Sigmoid colon (tissue), 7 donors: ENCODE results near the gene INTS11. TPM values are rescaled to one million over a fixed set of nuclear protein-coding genes. Genes with fewer than 3 reads are reported as not detected.
A peak's percentile ranks its signal among the peaks of the same experiment; 100 is the strongest.

Source experiments
- DNase-seq: peaks from one replicate; pipeline ENCODE4 v3.0.0-alpha.2; 2019
- H3K27ac ChIP-seq, 4 donors: fragments of 200-600 bp; sonication (generic); one replicate each; pipeline ENCODE4 v1.5.1; 2016 to 2019; ENCODE audit warnings: mild to moderate bottlenecking in 1 of 4
- H3K27me3 ChIP-seq, 3 donors: fragments of 200-600 bp; sonication (generic); one replicate each; pipeline ENCODE4 v1.5.1; 2019; ENCODE audit warnings: mild to moderate bottlenecking in 1 of 3
- H3K36me3 ChIP-seq, 4 donors: fragments of 200-600 bp; sonication (generic); one replicate each; pipeline ENCODE4 v1.5.1; 2016 to 2019
- H3K4me1 ChIP-seq, 4 donors: fragments of 200-600 bp; sonication (generic); one replicate each; pipeline ENCODE4 v1.5.1; 2017 to 2019
- H3K4me3 ChIP-seq, 4 donors: fragments of 200-600 bp; sonication (generic); one replicate each; pipeline ENCODE4 v1.5.1; 2017 to 2019; ENCODE audit warnings: mild to moderate bottlenecking in 2 of 4, moderate library complexity in 1 of 4
- H3K9me3 ChIP-seq, 4 donors: fragments of 200-600 bp in 3 of 4; sonication (generic) in 3 of 4; one replicate each; pipeline versions ENCODE4 v1.5.1 to v1.6.1; 2013 to 2019
- EP300 ChIP-seq, 4 donors: sonication (generic); formaldehyde crosslinking; IDR thresholded peaks; one replicate each; pipeline ENCODE4 v1.6.1; 2017; ENCODE audit warnings: antibody characterized with exemption in 4 of 4
- POLR2A ChIP-seq, 2 donors: fragments of 450-650 bp; IDR thresholded peaks; one replicate each; pipeline ENCODE4 v1.6.1; 2016; ENCODE audit warnings: antibody characterized with exemption in 2 of 2, mild to moderate bottlenecking in 2 of 2, moderate library complexity in 2 of 2
- POLR2AphosphoS5 ChIP-seq, 4 donors: sonication (generic); formaldehyde crosslinking; IDR thresholded peaks; one replicate each; pipeline ENCODE4 v1.6.1; 2017; ENCODE audit warnings: antibody characterized with exemption in 4 of 4
- WGBS, 2 donors: extraction: QIAGEN DNeasy Blood & Tissue Kit; methylation state at CpG; one replicate each; pipeline ENCODE4 v1.1.7; 2013; 5-methylcytosine and 5-hydroxymethylcytosine counted together
- intact Hi-C: fragments of 100-400 bp; cut with DNase I; formaldehyde crosslinking; loops from one replicate; pipeline ENCODE4 v1.15.1; 2023
- polyA plus RNA-seq, 3 donors: library from polyadenylated mRNA; stranded (reverse); fragments of 200-250 nt; gene quantifications; one replicate each; pipeline ENCODE4 v1.2.3, GENCODE V29; 2013
- total RNA-seq, 4 donors: library from RNA; depleted of rRNA; stranded (reverse); fragments of >200 nt; gene quantifications; one replicate each; pipeline ENCODE4 v1.1.0, GENCODE V29; 2016
- TF ChIP-seq, protein P1 (sequence below), 4 experiments: fragments of 450-650 bp in 3 of 4; fragments of 200-600 bp in 1 of 4; IDR thresholded peaks; one replicate each; pipeline ENCODE4 v1.5.1; 2016 to 2019; ENCODE audit warnings: antibody characterized with exemption in 4 of 4, mild to moderate bottlenecking in 3 of 4, moderate library complexity in 2 of 4
- donor health status: healthy with polysubstance abuse.
- donor health status: Bipolar disorder and iron deficiency.
- donor health status: healthy.

Gene INTS11
- total and polyA plus RNA-seq, 7 donors = 58.3 to 135 (median 87.1) TPM

DNA sequence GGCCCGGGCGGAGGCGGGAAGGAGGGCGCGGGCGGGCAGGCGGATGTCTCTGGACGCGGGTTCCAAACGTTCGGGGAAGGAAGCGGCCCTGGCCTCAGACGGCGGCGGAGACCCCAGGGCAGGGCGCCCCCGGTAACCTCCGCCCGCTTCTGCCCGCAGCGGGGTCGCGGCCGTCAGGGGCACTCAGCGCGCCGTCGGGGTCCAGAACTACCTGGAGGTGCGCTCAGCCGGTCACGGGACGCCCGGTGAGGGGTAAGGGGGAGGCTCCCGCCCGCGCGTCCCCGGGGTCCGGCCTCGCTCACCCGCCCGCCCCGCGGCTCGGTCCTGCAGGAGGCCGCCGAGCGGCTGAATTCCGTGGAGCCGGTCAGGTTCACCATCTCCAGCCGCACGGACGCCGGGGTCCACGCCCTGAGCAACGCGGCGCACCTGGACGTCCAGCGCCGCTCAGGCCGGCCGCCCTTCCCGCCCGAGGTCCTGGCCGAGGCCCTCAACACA lies 15.7 kb downstream of the INTS11 start:
- peaks cover 13 to 41% (median 24%) of the 10 kb centered on the region in 4 donors for H3K36me3 ChIP-seq
- no peaks in the 10 kb centered on the region for H3K9me3 ChIP-seq
- H3K4me1 ChIP-seq = peaks cover 0 to 53% (median 51%) of the 10 kb centered on the region in 4 donors
- no peak for DNase-seq
- TF ChIP-seq POLR2A (IDR thresholded peaks at IDR 0.05) (no peak), POLR2AphosphoS5 (IDR thresholded peaks at IDR 0.05) (no peak), EP300 (IDR thresholded peaks at IDR 0.05) (no peak)
- TF ChIP-seq, protein P1, sequence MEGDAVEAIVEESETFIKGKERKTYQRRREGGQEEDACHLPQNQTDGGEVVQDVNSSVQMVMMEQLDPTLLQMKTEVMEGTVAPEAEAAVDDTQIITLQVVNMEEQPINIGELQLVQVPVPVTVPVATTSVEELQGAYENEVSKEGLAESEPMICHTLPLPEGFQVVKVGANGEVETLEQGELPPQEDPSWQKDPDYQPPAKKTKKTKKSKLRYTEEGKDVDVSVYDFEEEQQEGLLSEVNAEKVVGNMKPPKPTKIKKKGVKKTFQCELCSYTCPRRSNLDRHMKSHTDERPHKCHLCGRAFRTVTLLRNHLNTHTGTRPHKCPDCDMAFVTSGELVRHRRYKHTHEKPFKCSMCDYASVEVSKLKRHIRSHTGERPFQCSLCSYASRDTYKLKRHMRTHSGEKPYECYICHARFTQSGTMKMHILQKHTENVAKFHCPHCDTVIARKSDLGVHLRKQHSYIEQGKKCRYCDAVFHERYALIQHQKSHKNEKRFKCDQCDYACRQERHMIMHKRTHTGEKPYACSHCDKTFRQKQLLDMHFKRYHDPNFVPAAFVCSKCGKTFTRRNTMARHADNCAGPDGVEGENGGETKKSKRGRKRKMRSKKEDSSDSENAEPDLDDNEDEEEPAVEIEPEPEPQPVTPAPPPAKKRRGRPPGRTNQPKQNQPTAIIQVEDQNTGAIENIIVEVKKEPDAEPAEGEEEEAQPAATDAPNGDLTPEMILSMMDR (IDR thresholded peaks at IDR 0.05) = no peak
- H3K4me3 ChIP-seq = peak overlapping the region; percentile 74 to 98 (median 84)
- WGBS, 2 donors = 0% methylated on average over 66 of the region's 66 CpGs
- peak overlapping the region; percentile 92 to 98 (median 96) for H3K27ac ChIP-seq
- intact Hi-C loops = loop anchor here (2.0 to 5.0 kb wide), 3 partner anchors 40 to 192 kb away; partner anchors contain the start of genes AURKAIP1, C1orf159 and DVL1
- no peaks in the 10 kb centered on the region for H3K27me3 ChIP-seq

DNA sequence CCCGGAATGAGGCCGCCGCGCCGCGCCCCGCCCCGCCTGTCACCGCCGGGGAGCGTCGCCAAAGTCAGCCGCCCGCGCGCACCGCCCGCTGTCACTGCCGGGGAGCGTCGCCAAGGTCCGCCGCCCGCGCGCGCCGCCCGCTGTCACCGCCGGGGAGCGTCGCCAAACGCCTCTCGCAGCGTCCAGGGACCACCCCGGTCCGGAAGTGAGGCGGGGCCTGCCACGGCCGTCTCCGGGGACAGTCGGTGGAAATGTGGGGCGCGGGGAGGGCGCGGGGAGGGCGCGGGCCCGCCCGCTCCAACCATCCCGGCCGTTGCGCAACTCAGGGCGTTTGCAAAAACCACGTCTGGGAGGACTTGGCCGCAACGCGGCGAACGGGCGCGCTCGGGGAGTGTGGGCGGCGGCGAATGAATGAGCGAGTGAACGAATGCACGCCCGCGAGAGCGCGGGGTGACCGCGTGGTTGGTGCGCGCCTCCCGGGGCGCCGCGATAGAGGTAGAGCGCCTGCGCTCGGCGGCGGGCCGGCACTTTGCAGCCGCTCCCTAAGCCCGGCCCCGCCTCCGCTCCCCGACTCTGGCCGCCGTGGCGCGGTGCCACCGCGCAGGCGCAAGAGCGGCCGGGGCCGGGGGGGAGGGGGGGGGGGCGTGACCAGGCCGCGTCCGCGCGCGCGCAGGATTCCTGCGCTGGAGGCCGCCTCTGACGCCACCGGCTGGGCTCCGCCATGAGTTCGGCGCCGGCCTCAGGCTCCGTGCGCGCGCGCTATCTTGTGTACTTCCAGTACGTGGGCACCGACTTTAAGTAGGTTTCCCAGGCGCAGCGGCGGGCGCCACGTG lies 16.3 kb downstream of the INTS11 start, which contains the start of the genes ACAP3 and PUSL1:
TSS of gene ACAP3 (minus strand) at position 8 of the 833 bp plus-strand sequence. CDS start 115 bp downstream, outside the sequence.
TSS of gene PUSL1 (plus strand) at position 675 of the 833 bp plus-strand sequence. CDS start at position 722, 47 bp downstream.
- peaks cover 0 to 60% (median 56%) of the 10 kb centered on the region in 4 donors for H3K4me1 ChIP-seq
- WGBS, 2 donors = 0 to 1% methylated on average over 128 to 130 of the region's 131 CpGs

DNA sequence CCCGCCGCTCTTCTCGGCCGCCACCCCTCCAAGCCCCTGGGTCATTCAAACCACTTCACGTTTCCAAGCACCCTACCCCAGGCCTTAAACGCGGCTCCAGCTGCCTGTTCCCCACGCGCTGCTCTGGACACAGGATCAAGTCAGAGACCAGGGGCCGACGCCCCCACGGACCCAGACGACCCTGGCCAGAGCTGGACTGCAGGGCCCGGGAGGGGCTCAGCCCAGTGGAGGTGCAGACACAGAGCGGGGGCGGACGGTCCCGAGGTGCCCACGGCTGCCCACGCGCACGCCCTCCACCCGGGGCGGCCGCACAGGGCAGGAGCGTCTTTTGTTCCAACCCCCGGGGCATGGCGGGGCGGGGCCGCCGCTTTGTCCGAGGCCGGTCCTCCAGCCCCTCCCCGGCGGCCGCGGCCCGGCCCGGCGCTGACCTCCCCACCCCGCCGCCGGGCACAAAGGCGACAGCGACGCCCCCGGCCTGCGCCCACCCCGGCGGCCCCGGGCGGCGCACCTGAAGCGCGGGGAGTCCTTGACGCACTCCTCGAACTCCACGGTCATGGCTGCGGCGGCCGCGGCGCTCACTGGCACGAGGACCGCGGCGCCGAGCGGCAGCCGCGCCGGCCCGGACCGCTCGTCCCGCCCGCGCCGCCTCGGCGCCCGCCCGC lies 17.1 kb downstream of the INTS11 start:
- Histone ChIP-seq H3K9me3 (no peaks in the 10 kb centered on the region), H3K36me3 (peaks cover 0 to 27% (median 10%) of the 10 kb centered on the region in 4 donors), H3K4me1 (peaks cover 0 to 62% (median 56%) of the 10 kb centered on the region in 4 donors), H3K27ac (peak overlapping the region; percentile 92 to 98 (median 96)), H3K27me3 (no peaks in the 10 kb centered on the region), H3K4me3 (peak overlapping the region; percentile 59 to 98 (median 79))
- no peak for DNase-seq
- intact Hi-C loops = loop anchor here (5.0 kb wide), 1 partner anchor 190 kb away; the partner anchor contains the start of gene C1orf159
- 0 to 1% methylated on average over 83 of the region's 83 CpGs for WGBS, 2 donors
- TF ChIP-seq POLR2A (IDR thresholded peaks at IDR 0.05) (no peak), EP300 (IDR thresholded peaks at IDR 0.05) (no peak), POLR2AphosphoS5 (IDR thresholded peaks at IDR 0.05) (no peak)
- TF ChIP-seq, protein P1 (IDR thresholded peaks at IDR 0.05) = no peak

More for the DNA sequence above, 16.3 kb downstream of the INTS11 start, which contains the start of the genes ACAP3 and PUSL1:
- peak; percentile 97 for DNase-seq
- no peak for TF ChIP-seq EP300 (IDR thresholded peaks at IDR 0.05)
- TF ChIP-seq, protein P1 (IDR thresholded peaks at IDR 0.05) = no peak
- peak in 1 of 2 donors; percentile 33 for TF ChIP-seq POLR2A (IDR thresholded peaks at IDR 0.05)
- TF ChIP-seq POLR2AphosphoS5 (IDR thresholded peaks at IDR 0.05) = peak; percentile 71 to 81 (median 75)
- Histone ChIP-seq H3K36me3 (peaks cover 6 to 34% (median 17%) of the 10 kb centered on the region in 4 donors), H3K9me3 (no peaks in the 10 kb centered on the region), H3K27ac (peak within 1 kb of the TSS; percentile 92 to 98 (median 96)), H3K27me3 (no peaks in the 10 kb centered on the region), H3K4me3 (peak within 1 kb of the TSS; percentile 74 to 98 (median 84))
- intact Hi-C loops = loop anchor here (2.0 to 5.0 kb wide), 3 partner anchors 41 to 191 kb away; partner anchors contain the start of genes AURKAIP1, C1orf159 and DVL1

DNA sequence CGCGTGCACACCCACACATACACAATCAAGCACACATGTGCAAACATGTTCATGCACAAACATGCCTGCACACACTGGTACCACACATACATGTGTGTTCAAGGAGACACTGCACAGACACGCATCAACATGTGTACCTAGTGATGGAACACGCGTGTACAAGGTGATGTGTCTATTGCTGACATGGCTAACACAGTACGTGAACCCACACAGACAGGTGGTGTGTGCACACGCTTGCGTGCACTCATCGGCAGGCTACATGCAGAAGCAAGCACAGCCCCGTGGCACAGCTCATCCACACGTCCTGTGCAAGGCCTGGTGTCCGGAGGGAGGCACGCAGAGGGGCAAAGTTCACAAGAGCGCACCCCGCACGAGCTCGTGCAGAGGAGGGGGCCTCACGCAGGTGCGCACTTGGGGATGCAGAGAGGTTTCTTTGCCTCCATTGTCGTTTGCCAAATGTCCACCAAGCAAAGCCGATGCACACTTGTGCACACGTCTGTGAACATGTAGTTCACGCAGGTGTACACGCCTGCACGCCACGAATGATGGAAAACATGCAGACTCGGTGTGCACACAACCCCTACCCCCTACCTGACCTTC lies 17.7 kb downstream of the INTS11 start:
- peaks cover 0 to 62% (median 56%) of the 10 kb centered on the region in 4 donors for H3K4me1 ChIP-seq
- H3K36me3 ChIP-seq = peaks cover 0 to 21% (median 7%) of the 10 kb centered on the region in 4 donors
- intact Hi-C loops = loop anchor here (5.0 kb wide), 1 partner anchor 189 kb away; the partner anchor contains the start of gene C1orf159
- peak overlapping the region; percentile 59 to 98 (median 79) for H3K4me3 ChIP-seq
- WGBS, 2 donors = 19 to 47% methylated on average over 27 of the region's 27 CpGs
- no peaks in the 10 kb centered on the region for H3K9me3 ChIP-seq
- no peak for TF ChIP-seq POLR2AphosphoS5 (IDR thresholded peaks at IDR 0.05)
- TF ChIP-seq EP300 (IDR thresholded peaks at IDR 0.05) = no peak
- no peak for TF ChIP-seq POLR2A (IDR thresholded peaks at IDR 0.05)
- TF ChIP-seq, protein P1 (IDR thresholded peaks at IDR 0.05) = no peak
- peak overlapping the region; percentile 92 to 98 (median 96) for H3K27ac ChIP-seq
- no peak for DNase-seq
- H3K27me3 ChIP-seq = no peaks in the 10 kb centered on the region
